AG04450 (cell line): ENCODE results near the gene ADGB. TPM values are rescaled to one million over a fixed set of nuclear protein-coding genes. Genes with fewer than 3 reads are reported as not detected.

ENCODE experiments used
- CTCF ChIA-PET: fragments of 300-600, 350-600 bp; formaldehyde crosslinking; extraction: SDS; loops from one replicate; lab custom pipeline; 2022; ENCODE audit warnings: antibody characterized with exemption, inconsistent platforms; lab: Charles Lee
- POLR2A ChIA-PET: fragments of 350-600 bp; formaldehyde crosslinking; extraction: SDS; loops from one replicate; lab custom pipeline; 2021; ENCODE audit warnings: antibody characterized with exemption, inconsistent platforms; lab: Yijun Ruan, JAX
- DNase-seq: peaks from one replicate; pipeline ENCODE4 v3.0.0-alpha.2; 2011; ENCODE audit warnings: low read depth, low spot score
- H3K27ac ChIP-seq: one replicate; pipeline ENCODE4 v1.5.1; 2012; ENCODE audit warnings: low read depth, low read length, control low read depth
- H3K27me3 ChIP-seq: one replicate; pipeline ENCODE4 v1.6.0; 2012; ENCODE audit warnings: low read length; ENCODE audit not compliant: control insufficient read depth, insufficient read depth
- H3K4me3 ChIP-seq: 2 replicates; pipeline ENCODE4 v1.5.1; 2011; ENCODE audit warnings: mild to moderate bottlenecking, low read depth, low read length, control low read depth
- H3K9me3 ChIP-seq: 2 replicates; pipeline ENCODE4 v1.5.1; 2012; ENCODE audit warnings: low read length; ENCODE audit not compliant: control insufficient read depth, insufficient read depth
- CTCF ChIP-seq: IDR thresholded peaks from 2 replicates; pipeline ENCODE4 v1.5.1; 2011; ENCODE audit warnings: low read depth, low read length, control low read depth, inconsistent platforms
- polyA plus RNA-seq: library from polyadenylated mRNA; depleted of rRNA; stranded (reverse); fragments of >200 nt; gene quantifications from 2 replicates; pipeline ENCODE4 v1.2.3, GENCODE V29; 2011

ADGB gene
- polyA plus RNA-seq, 1 experiment, result not detected

GRCh38 chr6:146595972-146596731 is 2.6 kb upstream of the ADGB start:
- ChIA-PET CTCF (no interaction called here), POLR2A (no interaction called here)
- H3K27ac ChIP-seq, result no peak overlapping the region
- TF ChIP-seq CTCF, result no peak
- H3K9me3 ChIP-seq, result no peaks in the 10 kb centered on the region
- no peak for DNase-seq
- peaks cover 3% of the 10 kb centered on the region for H3K27me3 ChIP-seq
- H3K4me3 ChIP-seq, result no peak overlapping the region

DNA sequence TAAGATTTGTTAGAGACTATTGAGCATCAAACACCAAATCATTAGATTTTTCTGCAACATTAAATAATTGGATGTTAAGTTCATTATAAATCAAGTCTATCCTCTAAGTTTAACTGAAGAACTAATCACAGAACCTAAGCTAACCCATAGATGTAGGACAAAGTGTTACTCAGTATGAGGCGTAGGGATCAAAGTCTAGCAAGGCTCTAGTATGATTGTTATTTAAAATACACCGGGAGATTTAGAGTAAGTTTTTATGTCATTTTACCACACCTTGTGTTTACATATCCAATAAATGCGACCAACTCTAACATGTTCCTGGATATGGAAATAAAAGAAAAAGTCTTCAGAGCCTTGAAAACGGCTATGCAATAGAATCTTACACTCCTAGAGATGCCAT is 2.6 kb downstream of the ADGB start:
- ChIA-PET CTCF (interaction anchor here (0.7 kb wide), 1 partner anchor 10 kb away, joined by 4 read pairs; no protein-coding TSS in a partner anchor), POLR2A (no interaction called here)
- DNase-seq, result no peak
- H3K4me3 ChIP-seq, result no peak overlapping the region
- no peaks in the 10 kb centered on the region for H3K9me3 ChIP-seq
- no peak overlapping the region for H3K27ac ChIP-seq
- TF ChIP-seq CTCF, result no peak
- peaks cover 2% of the 10 kb centered on the region for H3K27me3 ChIP-seq

DNA sequence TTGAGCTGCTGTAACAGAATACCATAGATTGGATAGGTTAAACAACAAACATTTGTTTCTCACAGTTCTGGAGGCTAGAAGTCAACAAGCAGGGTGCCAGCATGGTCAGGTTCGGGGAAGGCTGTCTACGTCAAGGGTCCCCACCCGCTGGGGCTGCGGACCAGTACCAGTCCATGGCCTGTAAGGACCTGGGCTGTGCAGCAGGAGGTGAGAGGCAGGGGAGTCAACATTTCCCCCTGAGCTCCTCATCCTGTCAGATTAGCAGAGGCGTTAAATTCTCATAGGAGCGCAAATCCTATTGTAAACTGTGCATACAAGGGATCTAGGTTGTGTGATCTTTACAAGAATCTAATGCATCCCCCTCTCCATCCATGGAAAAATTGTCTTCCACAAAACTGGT is 3.8 kb downstream of the ADGB start:
- no peak for DNase-seq
- no peak overlapping the region for H3K4me3 ChIP-seq
- CTCF ChIA-PET, result no interaction called here
- no peaks in the 10 kb centered on the region for H3K9me3 ChIP-seq
- no peak overlapping the region for H3K27ac ChIP-seq
- H3K27me3 ChIP-seq, result peaks cover 2% of the 10 kb centered on the region
- no peak for TF ChIP-seq CTCF
- POLR2A ChIA-PET, result no interaction called here

- H3K4me3 ChIP-seq, result no peak overlapping the region
Measured at GRCh38 chr6:146613947-146614346, 15.2 kb downstream of the ADGB start.

More at GRCh38 chr6:146613947-146614346, 15.2 kb downstream of the ADGB start:
- H3K27me3 ChIP-seq, result no peaks in the 10 kb centered on the region
- no peaks in the 10 kb centered on the region for H3K9me3 ChIP-seq
- ChIA-PET POLR2A (no interaction called here), CTCF (no interaction called here)
- no peak for DNase-seq
- no peak overlapping the region for H3K27ac ChIP-seq
- TF ChIP-seq CTCF, result no peak
